GM18517 (cell line): ENCODE data around the gene EIF4H.
"Not testable (repeated sequence)": the region's sequence is repeated elsewhere in the genome, so short reads cannot be mapped to it uniquely, and the experiment has no call there.

ENCODE experiments used
- ATAC-seq: cut with Tn5 transposase; IDR thresholded peaks from one replicate; pipeline ENCODE4 v1.9.1; 2021; ENCODE audit warnings: mild to moderate bottlenecking, moderate library complexity; ENCODE audit not compliant: unreplicated experiment

Gene EIF4H

DNA sequence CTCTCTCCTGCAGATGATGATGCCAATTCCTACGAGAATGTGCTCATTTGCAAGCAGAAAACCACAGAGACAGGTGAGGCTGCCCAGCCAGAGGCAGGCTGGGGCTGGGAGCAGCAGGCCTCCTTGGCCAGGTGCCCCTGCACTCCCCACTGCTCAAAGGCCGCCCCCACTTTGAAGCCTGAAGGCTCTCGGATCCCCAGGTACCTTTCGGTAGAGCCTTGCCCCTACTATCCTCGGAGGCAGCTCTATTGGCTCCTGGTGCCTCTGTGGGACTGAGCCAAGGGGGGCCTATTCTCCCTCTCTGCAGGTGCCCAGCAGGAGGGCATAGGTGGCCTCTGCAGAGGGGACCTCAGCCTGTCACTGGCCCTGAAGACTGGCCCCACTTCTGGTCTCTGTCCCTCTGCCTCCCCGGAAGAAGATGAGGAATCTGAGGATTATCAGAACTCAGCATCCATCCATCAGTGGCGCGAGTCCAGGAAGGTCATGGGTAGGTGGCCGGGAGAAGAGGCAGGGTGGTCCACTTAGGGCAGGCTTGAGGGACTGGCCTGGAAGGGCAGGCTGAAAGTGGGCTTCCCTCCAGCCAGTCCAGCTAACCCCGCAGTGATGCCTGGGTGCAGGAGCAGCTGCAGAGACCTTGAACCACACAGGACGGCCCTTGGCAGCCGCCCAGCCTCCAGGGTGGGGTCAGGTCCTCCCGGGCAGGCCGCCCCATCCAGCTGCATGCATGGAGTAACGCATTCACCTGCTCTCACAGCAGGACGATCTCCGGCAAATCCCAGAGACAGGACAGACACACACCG is 49.8 kb downstream of the EIF4H start:
- no peak for ATAC-seq

- ATAC-seq, result no peak
Measured at GRCh38 chr7:74224511-74224832, 50.3 kb downstream of the EIF4H start.

- not testable (repeated sequence) for ATAC-seq
Measured at GRCh38 chr7:74224907-74225306, 50.8 kb downstream of the EIF4H start.

- ATAC-seq, result no peak
Measured at GRCh38 chr7:74225400-74225799, 51.2 kb downstream of the EIF4H start.

DNA sequence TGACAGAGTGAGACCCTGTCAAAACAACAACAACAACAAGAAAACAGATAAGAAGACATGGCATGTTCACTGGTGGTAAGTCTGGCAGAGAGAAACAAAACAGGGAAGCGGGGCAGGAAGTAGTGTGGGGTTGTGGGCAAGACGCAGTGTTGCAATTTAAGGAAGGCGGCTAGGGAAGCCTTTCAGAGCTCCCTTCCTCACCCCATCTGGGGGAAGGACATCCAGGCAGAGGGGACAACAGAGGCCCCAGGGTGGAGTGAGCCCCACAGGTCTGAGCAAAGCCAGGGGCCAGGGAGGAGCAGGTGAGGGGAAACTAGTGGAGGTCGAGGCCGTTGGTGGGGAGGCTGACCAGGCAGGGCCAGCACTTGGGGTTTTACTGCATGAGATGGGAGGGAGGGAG is 52.5 kb downstream of the EIF4H start:
- no peak for ATAC-seq

- ATAC-seq, result no peak
Measured at GRCh38 chr7:74228951-74229900, 55.1 kb downstream of the EIF4H start.

- ATAC-seq, result peak; percentile 4
Measured at GRCh38 chr7:74230446-74231231, 56.5 kb downstream of the EIF4H start.

- peak; percentile 77 for ATAC-seq
Measured at GRCh38 chr7:74231232-74231590, 57.1 kb downstream of the EIF4H start.

DNA sequence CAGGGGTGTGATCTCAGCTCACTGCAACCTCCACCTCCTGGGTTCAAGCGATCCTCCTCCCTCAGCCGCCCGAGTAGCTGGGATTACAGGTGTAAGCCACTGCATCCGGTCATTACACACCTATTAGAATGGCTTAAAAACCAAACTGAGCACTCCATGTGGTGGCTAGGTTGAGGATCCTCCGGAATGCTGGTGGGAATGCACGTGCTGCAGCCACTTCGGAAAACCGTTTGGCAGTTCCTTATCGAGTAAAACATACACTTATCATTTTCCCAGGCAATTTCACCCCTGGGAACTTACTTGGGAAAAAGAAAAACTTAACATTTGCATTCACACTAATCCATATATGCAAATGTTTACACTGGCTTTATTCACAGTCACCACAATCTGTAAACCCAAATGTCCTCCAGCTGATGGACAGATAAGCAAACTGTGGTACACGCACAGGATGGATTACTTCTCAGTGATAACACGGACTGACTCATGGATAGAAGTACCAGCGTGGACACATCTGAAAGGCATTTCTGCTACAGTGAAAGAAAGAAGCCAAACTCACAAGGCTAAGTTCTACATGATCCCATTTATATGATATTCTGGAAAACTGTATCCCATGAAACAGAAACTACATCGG is 59.6 kb downstream of the EIF4H start:
- ATAC-seq, result no peak

GRCh38 chr7:74235518-74236268 is 61.5 kb downstream of the EIF4H start:
- no peak for ATAC-seq

GRCh38 chr7:74236284-74236683 is 62.1 kb downstream of the EIF4H start:
- no peak for ATAC-seq

DNA sequence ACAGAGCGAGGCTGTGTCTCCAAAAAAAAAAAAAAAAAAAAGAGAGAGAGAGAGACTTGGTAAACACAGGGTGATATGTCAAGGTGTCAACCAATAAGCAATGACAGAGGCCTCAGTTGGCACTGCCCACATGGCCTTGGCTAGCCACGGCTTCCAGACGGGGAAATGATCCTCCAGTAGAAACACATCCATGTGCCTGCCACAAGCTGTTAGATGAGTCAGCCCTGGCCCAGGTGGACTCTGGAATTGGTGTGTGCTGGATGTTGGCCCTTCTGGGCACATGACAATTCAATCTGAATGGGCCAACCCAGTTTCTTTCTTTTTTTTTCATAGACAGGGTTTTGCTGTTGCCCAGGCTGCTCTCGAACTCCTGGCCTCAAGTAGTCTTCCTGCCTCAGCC is 66.3 kb downstream of the EIF4H start:
- ATAC-seq, result no peak

- ATAC-seq, result no peak
Measured at GRCh38 chr7:74242122-74242443, 67.9 kb downstream of the EIF4H start.

DNA sequence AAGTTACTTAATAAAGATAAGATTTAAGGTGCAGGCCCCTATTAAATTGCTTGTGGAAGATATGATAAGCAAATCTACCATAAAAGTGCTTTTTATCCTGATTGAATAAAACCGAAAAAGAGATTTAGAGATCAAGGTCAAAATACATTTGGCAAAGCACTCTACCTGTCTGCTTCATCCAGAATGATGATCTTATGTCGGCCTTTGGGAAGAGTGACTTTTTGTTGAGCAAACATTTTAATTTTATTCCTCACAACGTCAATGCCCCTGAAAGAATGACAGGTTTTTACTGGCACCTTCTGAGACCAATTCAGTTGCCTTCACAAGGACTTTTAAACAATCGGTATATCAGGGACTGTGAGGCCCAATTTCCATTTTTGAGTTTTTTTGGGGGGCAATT is 72.3 kb downstream of the EIF4H start:
- no peak for ATAC-seq
